H1 (cell line): ENCODE results near the gene FBLN5.

Experiments
- SIN3A ChIP-seq, 2 experiments: IDR thresholded peaks in 1 of 2; conservative IDR thresholded peaks in 1 of 2; 2 replicates each; pipeline ENCODE4 v1.6.1; 2011 to 2012; ENCODE audit warnings: low read length in 2 of 2, improper control_type of control experiment in 1 of 2, low read depth in 1 of 2, mild to moderate bottlenecking in 1 of 2
- TCF12 ChIP-seq: IDR thresholded peaks from 2 replicates; pipeline ENCODE4 v1.6.1; 2011; ENCODE audit warnings: low read depth, mild to moderate bottlenecking, low read length
- TF ChIP-seq, protein P1 (sequence below), 3 experiments: IDR thresholded peaks; 1 replicate in 2 of 3; 2 replicates in 1 of 3; pipeline versions ENCODE4 v1.5.1 to v1.6.1; 2011; ENCODE audit warnings: low read length in 3 of 3, mild to moderate bottlenecking in 3 of 3, inconsistent platforms in 2 of 3, low read depth in 1 of 3, moderate library complexity in 1 of 3; ENCODE audit not compliant: insufficient read depth in 1 of 3; ENCODE audit errors: control extremely low read depth in 1 of 3

DNA sequence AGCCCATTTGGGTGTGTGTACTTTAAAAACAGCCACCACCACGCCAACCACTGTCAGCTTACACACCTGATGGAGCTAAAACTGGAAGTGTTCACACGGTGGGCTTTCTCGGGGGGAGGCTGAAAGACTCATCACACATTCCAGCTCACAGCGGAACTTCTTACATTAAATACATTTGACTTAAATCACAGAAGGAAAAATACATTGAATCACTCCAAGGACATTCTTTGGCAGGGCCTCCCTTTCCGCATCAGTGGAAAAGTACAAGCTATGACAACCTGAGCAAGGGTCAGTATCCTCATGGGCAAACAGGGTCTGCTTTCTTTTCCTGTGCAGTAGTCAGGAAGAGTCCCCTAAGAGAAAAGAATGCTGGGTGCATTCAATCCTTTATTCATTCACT, 49.1 kb downstream of the FBLN5 start:
- TF ChIP-seq TCF12 (no peak), SIN3A (conservative IDR thresholded peaks at IDR 0.05 in 1 of 2, IDR thresholded peaks at IDR 0.05 in 1 of 2; ENCODE audit: low read depth in 1 of 2, low read length in 2 of 2) (no peak)
- TF ChIP-seq, protein P1, sequence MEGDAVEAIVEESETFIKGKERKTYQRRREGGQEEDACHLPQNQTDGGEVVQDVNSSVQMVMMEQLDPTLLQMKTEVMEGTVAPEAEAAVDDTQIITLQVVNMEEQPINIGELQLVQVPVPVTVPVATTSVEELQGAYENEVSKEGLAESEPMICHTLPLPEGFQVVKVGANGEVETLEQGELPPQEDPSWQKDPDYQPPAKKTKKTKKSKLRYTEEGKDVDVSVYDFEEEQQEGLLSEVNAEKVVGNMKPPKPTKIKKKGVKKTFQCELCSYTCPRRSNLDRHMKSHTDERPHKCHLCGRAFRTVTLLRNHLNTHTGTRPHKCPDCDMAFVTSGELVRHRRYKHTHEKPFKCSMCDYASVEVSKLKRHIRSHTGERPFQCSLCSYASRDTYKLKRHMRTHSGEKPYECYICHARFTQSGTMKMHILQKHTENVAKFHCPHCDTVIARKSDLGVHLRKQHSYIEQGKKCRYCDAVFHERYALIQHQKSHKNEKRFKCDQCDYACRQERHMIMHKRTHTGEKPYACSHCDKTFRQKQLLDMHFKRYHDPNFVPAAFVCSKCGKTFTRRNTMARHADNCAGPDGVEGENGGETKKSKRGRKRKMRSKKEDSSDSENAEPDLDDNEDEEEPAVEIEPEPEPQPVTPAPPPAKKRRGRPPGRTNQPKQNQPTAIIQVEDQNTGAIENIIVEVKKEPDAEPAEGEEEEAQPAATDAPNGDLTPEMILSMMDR (IDR thresholded peaks at IDR 0.05; ENCODE audit: control extremely low read depth in 1 of 3, insufficient read depth in 1 of 3, low read depth in 1 of 3, low read length in 3 of 3): no peak
